ENCODE measurements around the gene TAAR5.

DNA sequence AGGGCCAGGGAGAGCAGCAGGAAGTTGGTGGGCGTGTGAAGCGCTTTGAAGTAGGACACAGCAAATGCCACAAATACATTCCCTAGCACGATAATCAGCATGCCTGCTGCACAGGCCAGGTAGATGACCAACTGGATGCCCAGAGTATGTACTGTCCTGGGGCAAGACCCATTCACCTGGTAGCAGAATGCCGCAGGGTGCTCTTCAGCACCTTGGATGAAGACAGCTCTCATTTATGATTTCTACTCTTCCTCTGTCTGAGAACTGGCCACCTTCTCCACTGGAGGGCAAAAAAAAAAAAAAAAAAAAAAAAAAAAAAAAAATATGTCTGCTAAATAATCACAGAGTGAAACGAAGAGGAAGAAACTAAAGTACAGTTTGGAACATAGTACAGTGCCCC lies at the start of gene TAAR5:
- TF ChIP-seq, protein P1, sequence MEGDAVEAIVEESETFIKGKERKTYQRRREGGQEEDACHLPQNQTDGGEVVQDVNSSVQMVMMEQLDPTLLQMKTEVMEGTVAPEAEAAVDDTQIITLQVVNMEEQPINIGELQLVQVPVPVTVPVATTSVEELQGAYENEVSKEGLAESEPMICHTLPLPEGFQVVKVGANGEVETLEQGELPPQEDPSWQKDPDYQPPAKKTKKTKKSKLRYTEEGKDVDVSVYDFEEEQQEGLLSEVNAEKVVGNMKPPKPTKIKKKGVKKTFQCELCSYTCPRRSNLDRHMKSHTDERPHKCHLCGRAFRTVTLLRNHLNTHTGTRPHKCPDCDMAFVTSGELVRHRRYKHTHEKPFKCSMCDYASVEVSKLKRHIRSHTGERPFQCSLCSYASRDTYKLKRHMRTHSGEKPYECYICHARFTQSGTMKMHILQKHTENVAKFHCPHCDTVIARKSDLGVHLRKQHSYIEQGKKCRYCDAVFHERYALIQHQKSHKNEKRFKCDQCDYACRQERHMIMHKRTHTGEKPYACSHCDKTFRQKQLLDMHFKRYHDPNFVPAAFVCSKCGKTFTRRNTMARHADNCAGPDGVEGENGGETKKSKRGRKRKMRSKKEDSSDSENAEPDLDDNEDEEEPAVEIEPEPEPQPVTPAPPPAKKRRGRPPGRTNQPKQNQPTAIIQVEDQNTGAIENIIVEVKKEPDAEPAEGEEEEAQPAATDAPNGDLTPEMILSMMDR (optimal IDR thresholded peaks at IDR 0.05 in 1 of 3, IDR thresholded peaks at IDR 0.05 in 1 of 3, conservative IDR thresholded peaks at IDR 0.05 in 1 of 3; ENCODE audit: extremely low read depth in 1 of 3, insufficient read depth in 2 of 3, low read length in 3 of 3) = no peak
- no peak for TF ChIP-seq EZH2 (IDR thresholded peaks at IDR 0.05; ENCODE audit: low read length)
